Measurements from ENCODE around the gene ZNF813.

Gene ZNF813

GRCh38 chr19:53525922-53526321 is 58.4 kb downstream of the ZNF813 start:
- Histone ChIP-seq H3K9me3 (ENCODE audit: insufficient read depth, low read depth, low read length) (peaks cover 9% of the 10 kb centered on the region; the same call in 1 of the 2 replicates), H3K4me3 (ENCODE audit: low read length, poor library complexity, severe bottlenecking) (no peak overlapping the region), H3K4me1 (ENCODE audit: insufficient read depth, low read length, poor library complexity, severe bottlenecking) (no peaks in the 10 kb centered on the region), H3K36me3 (ENCODE audit: insufficient read depth, low read length) (no peaks in the 10 kb centered on the region), H3K9ac (ENCODE audit: low read depth, low read length, poor library complexity, severe bottlenecking) (no peak overlapping the region), H3K9me2 (replicated peaks; ENCODE audit: low read depth, low read length) (no peaks in the 10 kb centered on the region), H3K27me3 (ENCODE audit: insufficient read depth, low read length, poor library complexity, severe bottlenecking) (no peaks in the 10 kb centered on the region), H3K79me2 (ENCODE audit: insufficient read depth, low read length) (peaks cover 5% of the 10 kb centered on the region; the same call in 1 of the 2 replicates), H2AFZ (ENCODE audit: low read length) (no peak overlapping the region), H3F3A (ENCODE audit: low read depth) (no peaks in the 10 kb centered on the region), H3K4me2 (ENCODE audit: low read depth, low read length, poor library complexity, severe bottlenecking) (no peak overlapping the region), H4K20me1 (ENCODE audit: insufficient read depth, low read length, poor library complexity, severe bottlenecking) (no peaks in the 10 kb centered on the region)
- TF ChIP-seq CTCF (conservative IDR thresholded peaks at IDR 0.05; ENCODE audit: low read length) = no peak
- no peak for TF ChIP-seq EZH2phosphoT487 (IDR thresholded peaks at IDR 0.05; ENCODE audit: borderline replicate concordance)

- Histone ChIP-seq H3K9ac (ENCODE audit: low read depth, low read length, poor library complexity, severe bottlenecking) (no peak overlapping the region), H3K4me2 (ENCODE audit: low read depth, low read length, poor library complexity, severe bottlenecking) (no peak overlapping the region), H3K36me3 (ENCODE audit: insufficient read depth, low read length) (no peaks in the 10 kb centered on the region), H3K9me2 (replicated peaks; ENCODE audit: low read depth, low read length) (no peaks in the 10 kb centered on the region), H4K20me1 (ENCODE audit: insufficient read depth, low read length, poor library complexity, severe bottlenecking) (no peaks in the 10 kb centered on the region), H3K9me3 (ENCODE audit: insufficient read depth, low read depth, low read length) (peaks cover 7% of the 10 kb centered on the region; the same call in 1 of the 2 replicates), H3K79me2 (ENCODE audit: insufficient read depth, low read length) (no peaks in the 10 kb centered on the region), H3F3A (ENCODE audit: low read depth) (no peaks in the 10 kb centered on the region), H3K27me3 (ENCODE audit: insufficient read depth, low read length, poor library complexity, severe bottlenecking) (no peaks in the 10 kb centered on the region), H2AFZ (ENCODE audit: low read length) (no peak overlapping the region), H3K4me1 (ENCODE audit: insufficient read depth, low read length, poor library complexity, severe bottlenecking) (no peaks in the 10 kb centered on the region), H3K4me3 (ENCODE audit: low read length, poor library complexity, severe bottlenecking) (no peak overlapping the region)
- no peak for TF ChIP-seq EZH2phosphoT487 (IDR thresholded peaks at IDR 0.05; ENCODE audit: borderline replicate concordance)
- no peak for TF ChIP-seq CTCF (conservative IDR thresholded peaks at IDR 0.05; ENCODE audit: low read length)
Observed at GRCh38 chr19:53530622-53531021, 63.1 kb downstream of the ZNF813 start.

GRCh38 chr19:53531457-53531856 is 63.9 kb downstream of the ZNF813 start:
- Histone ChIP-seq H4K20me1 (ENCODE audit: insufficient read depth, low read length, poor library complexity, severe bottlenecking) (no peaks in the 10 kb centered on the region), H3K27me3 (ENCODE audit: insufficient read depth, low read length, poor library complexity, severe bottlenecking) (no peaks in the 10 kb centered on the region), H3K36me3 (ENCODE audit: insufficient read depth, low read length) (no peaks in the 10 kb centered on the region)

More at GRCh38 chr19:53531457-53531856, 63.9 kb downstream of the ZNF813 start:
- Histone ChIP-seq H3K4me1 (ENCODE audit: insufficient read depth, low read length, poor library complexity, severe bottlenecking) (no peaks in the 10 kb centered on the region), H3K9me3 (ENCODE audit: insufficient read depth, low read depth, low read length) (no peaks in the 10 kb centered on the region), H2AFZ (ENCODE audit: low read length) (no peak overlapping the region), H3F3A (ENCODE audit: low read depth) (no peaks in the 10 kb centered on the region), H3K4me3 (ENCODE audit: low read length, poor library complexity, severe bottlenecking) (no peak overlapping the region), H3K79me2 (ENCODE audit: insufficient read depth, low read length) (no peaks in the 10 kb centered on the region), H3K9ac (ENCODE audit: low read depth, low read length, poor library complexity, severe bottlenecking) (no peak overlapping the region), H3K9me2 (replicated peaks; ENCODE audit: low read depth, low read length) (no peaks in the 10 kb centered on the region), H3K4me2 (ENCODE audit: low read depth, low read length, poor library complexity, severe bottlenecking) (no peak overlapping the region)
- TF ChIP-seq CTCF (conservative IDR thresholded peaks at IDR 0.05; ENCODE audit: low read length) = no peak
- TF ChIP-seq EZH2phosphoT487 (IDR thresholded peaks at IDR 0.05; ENCODE audit: borderline replicate concordance) = no peak

Measured in Loucy (cell line).